Measurements from ENCODE around the gene PHACTR1.

PHACTR1 gene

GRCh38 chr6:13071550-13072345 is 355.2 kb downstream of the PHACTR1 start:
- no peak for TF ChIP-seq CTCF (IDR thresholded peaks at IDR 0.05; ENCODE audit: low read depth, low read length, missing control alignments)
- in situ Hi-C loops (cut with HindIII; ENCODE audit: low sequenced_read_pairs): no loop called here
- DNase-seq (ENCODE audit: low read depth): no peak
- no peak overlapping the region for H3K4me3 ChIP-seq (ENCODE audit: low read depth, low read length)

- DNase-seq (ENCODE audit: low read depth): no peak
- no peak overlapping the region for H3K4me3 ChIP-seq (ENCODE audit: low read depth, low read length)
Observed at GRCh38 chr6:13072686-13073347, 356.2 kb downstream of the PHACTR1 start.

GRCh38 chr6:13074415-13075140 is 358.0 kb downstream of the PHACTR1 start:
- no peak overlapping the region for H3K4me3 ChIP-seq (ENCODE audit: low read depth, low read length)
- no peak for DNase-seq (ENCODE audit: low read depth)
- no peak for TF ChIP-seq CTCF (IDR thresholded peaks at IDR 0.05; ENCODE audit: low read depth, low read length, missing control alignments)
- in situ Hi-C loops (cut with HindIII; ENCODE audit: low sequenced_read_pairs): no loop called here

More at GRCh38 chr6:13072686-13073347, 356.2 kb downstream of the PHACTR1 start:
- in situ Hi-C loops (cut with HindIII; ENCODE audit: low sequenced_read_pairs): no loop called here
- no peak for TF ChIP-seq CTCF (IDR thresholded peaks at IDR 0.05; ENCODE audit: low read depth, low read length, missing control alignments)

GRCh38 chr6:13075141-13075845 is 358.7 kb downstream of the PHACTR1 start:
- no peak overlapping the region for H3K4me3 ChIP-seq (ENCODE audit: low read depth, low read length)
- in situ Hi-C loops (cut with HindIII; ENCODE audit: low sequenced_read_pairs): no loop called here
- no peak for DNase-seq (ENCODE audit: low read depth)
- TF ChIP-seq CTCF (IDR thresholded peaks at IDR 0.05; ENCODE audit: low read depth, low read length, missing control alignments): no peak

- H3K4me3 ChIP-seq (ENCODE audit: low read depth, low read length): no peak overlapping the region
- DNase-seq (ENCODE audit: low read depth): no peak
- no peak for TF ChIP-seq CTCF (IDR thresholded peaks at IDR 0.05; ENCODE audit: low read depth, low read length, missing control alignments)
- in situ Hi-C loops (cut with HindIII; ENCODE audit: low sequenced_read_pairs): no loop called here
Observed at GRCh38 chr6:13076575-13076974, 360.0 kb downstream of the PHACTR1 start.

- in situ Hi-C loops (cut with HindIII; ENCODE audit: low sequenced_read_pairs): no loop called here
- no peak for DNase-seq (ENCODE audit: low read depth)
- H3K4me3 ChIP-seq (ENCODE audit: low read depth, low read length): no peak overlapping the region
- no peak for TF ChIP-seq CTCF (IDR thresholded peaks at IDR 0.05; ENCODE audit: low read depth, low read length, missing control alignments)
Observed at GRCh38 chr6:13077117-13077516, 360.6 kb downstream of the PHACTR1 start.
